ENCODE measurements around the gene MADCAM1. TPM values are rescaled to one million over a fixed set of nuclear protein-coding genes. Genes with fewer than 3 reads are reported as not detected.

Gene MADCAM1
- total and polyA plus RNA-seq, 4 donors, result 0.24 to 4.4 (median 0.61) TPM

DNA sequence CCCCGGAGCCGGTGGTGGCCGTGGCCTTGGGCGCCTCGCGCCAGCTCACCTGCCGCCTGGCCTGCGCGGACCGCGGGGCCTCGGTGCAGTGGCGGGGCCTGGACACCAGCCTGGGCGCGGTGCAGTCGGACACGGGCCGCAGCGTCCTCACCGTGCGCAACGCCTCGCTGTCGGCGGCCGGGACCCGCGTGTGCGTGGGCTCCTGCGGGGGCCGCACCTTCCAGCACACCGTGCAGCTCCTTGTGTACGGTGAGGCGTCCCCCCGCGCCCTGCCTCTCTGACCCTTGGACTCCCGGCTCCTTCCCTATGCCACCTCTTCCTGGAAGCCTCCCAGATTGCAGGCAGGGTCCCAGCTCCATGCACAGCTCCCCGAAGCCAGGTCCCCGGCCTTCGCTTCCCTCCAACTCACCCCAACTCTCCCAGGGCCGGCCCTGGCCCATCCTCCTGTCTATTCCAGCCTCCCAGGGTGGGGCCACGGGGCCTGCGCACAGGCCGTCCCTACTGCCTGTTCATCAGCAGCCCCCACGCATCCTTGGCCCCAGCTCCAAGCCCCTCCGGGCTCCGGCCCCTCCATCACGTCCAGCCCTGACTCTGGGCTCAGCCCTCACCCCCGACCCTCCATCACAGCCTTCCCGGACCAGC lies 1.7 kb downstream of the MADCAM1 start:
- DNase-seq, result no peak
- ATAC-seq (ENCODE audit: insufficient read depth, low FRiP score), result no peak
- Histone ChIP-seq H3K4me3 (no peak overlapping the region), H3K36me3 (ENCODE audit: control insufficient read depth in 4 of 4, insufficient read depth in 4 of 4, low read length in 4 of 4) (no peaks in the 10 kb centered on the region), H3K4me1 (ENCODE audit: control insufficient read depth in 5 of 5, insufficient read depth in 5 of 5, low read length in 5 of 5) (peaks cover 0 to 7% (median 0%) of the 10 kb centered on the region in 5 donors), H3K9me3 (ENCODE audit: control insufficient read depth in 4 of 4, insufficient read depth in 3 of 4, low read length in 3 of 4) (peaks cover 0 to 3% (median 0%) of the 10 kb centered on the region in 4 donors), H3K27me3 (ENCODE audit: control insufficient read depth in 3 of 3, insufficient read depth in 3 of 3, low read length in 2 of 3) (peaks cover 0 to 29% (median 13%) of the 10 kb centered on the region in 3 donors), H3K9ac (ENCODE audit: insufficient read depth in 1 of 2, low read length in 2 of 2) (no peak overlapping the region), H3K27ac (ENCODE audit: low read depth in 1 of 2, low read length in 1 of 2) (no peak overlapping the region)
- 7 to 16% methylated on average over 39 to 50 of the region's 50 CpGs for WGBS, 2 donors
- TF ChIP-seq, protein P1, sequence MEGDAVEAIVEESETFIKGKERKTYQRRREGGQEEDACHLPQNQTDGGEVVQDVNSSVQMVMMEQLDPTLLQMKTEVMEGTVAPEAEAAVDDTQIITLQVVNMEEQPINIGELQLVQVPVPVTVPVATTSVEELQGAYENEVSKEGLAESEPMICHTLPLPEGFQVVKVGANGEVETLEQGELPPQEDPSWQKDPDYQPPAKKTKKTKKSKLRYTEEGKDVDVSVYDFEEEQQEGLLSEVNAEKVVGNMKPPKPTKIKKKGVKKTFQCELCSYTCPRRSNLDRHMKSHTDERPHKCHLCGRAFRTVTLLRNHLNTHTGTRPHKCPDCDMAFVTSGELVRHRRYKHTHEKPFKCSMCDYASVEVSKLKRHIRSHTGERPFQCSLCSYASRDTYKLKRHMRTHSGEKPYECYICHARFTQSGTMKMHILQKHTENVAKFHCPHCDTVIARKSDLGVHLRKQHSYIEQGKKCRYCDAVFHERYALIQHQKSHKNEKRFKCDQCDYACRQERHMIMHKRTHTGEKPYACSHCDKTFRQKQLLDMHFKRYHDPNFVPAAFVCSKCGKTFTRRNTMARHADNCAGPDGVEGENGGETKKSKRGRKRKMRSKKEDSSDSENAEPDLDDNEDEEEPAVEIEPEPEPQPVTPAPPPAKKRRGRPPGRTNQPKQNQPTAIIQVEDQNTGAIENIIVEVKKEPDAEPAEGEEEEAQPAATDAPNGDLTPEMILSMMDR (IDR thresholded peaks at IDR 0.05; ENCODE audit: control extremely low read depth, extremely low read depth), result no peak

DNA sequence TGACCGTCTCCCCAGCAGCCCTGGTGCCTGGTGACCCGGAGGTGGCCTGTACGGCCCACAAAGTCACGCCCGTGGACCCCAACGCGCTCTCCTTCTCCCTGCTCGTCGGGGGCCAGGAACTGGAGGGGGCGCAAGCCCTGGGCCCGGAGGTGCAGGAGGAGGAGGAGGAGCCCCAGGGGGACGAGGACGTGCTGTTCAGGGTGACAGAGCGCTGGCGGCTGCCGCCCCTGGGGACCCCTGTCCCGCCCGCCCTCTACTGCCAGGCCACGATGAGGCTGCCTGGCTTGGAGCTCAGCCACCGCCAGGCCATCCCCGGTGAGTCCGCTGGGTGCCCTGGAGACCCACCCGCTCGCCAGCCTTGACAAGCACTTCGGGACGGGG lies 2.2 kb downstream of the MADCAM1 start:
- Histone ChIP-seq H3K4me3 (no peak overlapping the region), H3K27me3 (ENCODE audit: control insufficient read depth in 3 of 3, insufficient read depth in 3 of 3, low read length in 2 of 3) (peaks cover 0 to 29% (median 13%) of the 10 kb centered on the region in 3 donors), H3K9me3 (ENCODE audit: control insufficient read depth in 4 of 4, insufficient read depth in 3 of 4, low read length in 3 of 4) (peaks cover 0 to 3% (median 0%) of the 10 kb centered on the region in 4 donors), H3K36me3 (ENCODE audit: control insufficient read depth in 4 of 4, insufficient read depth in 4 of 4, low read length in 4 of 4) (no peaks in the 10 kb centered on the region), H3K27ac (ENCODE audit: low read depth in 1 of 2, low read length in 1 of 2) (no peak overlapping the region), H3K9ac (ENCODE audit: insufficient read depth in 1 of 2, low read length in 2 of 2) (no peak overlapping the region), H3K4me1 (ENCODE audit: control insufficient read depth in 5 of 5, insufficient read depth in 5 of 5, low read length in 5 of 5) (peaks cover 0 to 7% (median 0%) of the 10 kb centered on the region in 5 donors)
- no peak for DNase-seq
- TF ChIP-seq, protein P1 (IDR thresholded peaks at IDR 0.05; ENCODE audit: control extremely low read depth, extremely low read depth), result no peak
- 26 to 27% methylated on average over 18 to 26 of the region's 26 CpGs for WGBS, 2 donors
- no peak for ATAC-seq (ENCODE audit: insufficient read depth, low FRiP score)

DNA sequence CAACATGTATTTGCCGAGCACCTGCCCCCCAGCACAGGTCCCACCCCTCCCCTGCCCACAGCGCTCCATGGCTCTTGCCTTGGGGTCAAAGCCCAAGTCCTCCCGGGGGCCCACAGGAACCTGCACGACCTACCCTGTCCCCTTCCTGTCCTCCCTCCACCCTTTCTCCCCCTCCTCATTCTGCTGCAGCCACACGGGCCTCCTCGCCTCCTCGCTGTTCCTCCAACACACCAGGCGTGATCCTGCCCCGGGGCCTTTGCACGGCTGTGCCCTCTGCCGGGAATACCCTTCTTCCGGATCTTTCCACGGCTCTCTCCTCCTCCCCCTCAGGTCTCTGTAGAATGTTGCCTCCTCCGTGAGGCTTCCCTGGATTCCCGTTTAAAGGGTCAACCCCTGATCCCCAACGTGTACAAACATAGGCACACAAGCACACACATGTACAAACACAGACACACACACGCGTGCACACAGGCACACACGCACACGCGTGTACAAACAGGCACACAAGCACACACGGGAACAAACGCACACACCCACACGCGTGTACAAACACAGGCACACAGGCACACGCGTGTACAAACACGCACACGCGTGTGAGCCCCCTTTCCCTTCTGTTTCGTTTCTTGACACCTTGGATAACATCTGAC lies 2.8 kb downstream of the MADCAM1 start:
- TF ChIP-seq, protein P1 (IDR thresholded peaks at IDR 0.05; ENCODE audit: control extremely low read depth, extremely low read depth), result no peak
- Histone ChIP-seq H3K27me3 (ENCODE audit: control insufficient read depth in 3 of 3, insufficient read depth in 3 of 3, low read length in 2 of 3) (peaks cover 0 to 29% (median 13%) of the 10 kb centered on the region in 3 donors), H3K27ac (ENCODE audit: low read depth in 1 of 2, low read length in 1 of 2) (no peak overlapping the region), H3K4me3 (no peak overlapping the region), H3K9me3 (ENCODE audit: control insufficient read depth in 4 of 4, insufficient read depth in 3 of 4, low read length in 3 of 4) (peaks cover 0 to 3% (median 0%) of the 10 kb centered on the region in 4 donors), H3K36me3 (ENCODE audit: control insufficient read depth in 4 of 4, insufficient read depth in 4 of 4, low read length in 4 of 4) (no peaks in the 10 kb centered on the region), H3K4me1 (ENCODE audit: control insufficient read depth in 5 of 5, insufficient read depth in 5 of 5, low read length in 5 of 5) (peaks cover 0 to 7% (median 0%) of the 10 kb centered on the region in 5 donors), H3K9ac (ENCODE audit: insufficient read depth in 1 of 2, low read length in 2 of 2) (no peak overlapping the region)
- DNase-seq (no peak), ATAC-seq (ENCODE audit: insufficient read depth, low FRiP score) (no peak)
- 77 to 78% methylated on average over 31 of the region's 31 CpGs for WGBS, 2 donors
